Activated T-cell treated with anti-CD3 and anti-CD28 coated beads, Interleukin-2, amount 50 U/mL, for 4 hours (primary cell): ENCODE data around the gene TBC1D32. TPM values are rescaled to one million over a fixed set of nuclear protein-coding genes. Genes with fewer than 3 reads are reported as not detected.
"Not testable (repeated sequence)": the region's sequence is repeated elsewhere in the genome, so short reads cannot be mapped to it uniquely, and the experiment has no call there.

Experiments
- ATAC-seq, 2 donors: fragments of 200-7000 bp; cut with Tn5 transposase; one replicate each; pipeline ENCODE4 v1.10.0; 2021
- DNase-seq: peaks from one replicate; pipeline ENCODE4 v3.0.0-alpha.2; 2020
- H3K27me3 Mint-ChIP-seq: one replicate; pipeline ENCODE4 v1.8.0; 2021; ENCODE audit warnings: low read depth, mixed read lengths
- H3K36me3 Mint-ChIP-seq: one replicate; pipeline ENCODE4 v1.8.0; 2022; ENCODE audit warnings: mixed read lengths; ENCODE audit not compliant: insufficient read depth
- H3K4me1 Mint-ChIP-seq: one replicate; pipeline ENCODE4 v1.8.0; 2021; ENCODE audit warnings: low read depth, mixed read lengths
- H3K4me3 Mint-ChIP-seq: one replicate; pipeline ENCODE4 v1.8.0; 2021; ENCODE audit warnings: mild to moderate bottlenecking, moderate library complexity, mixed read lengths
- H3K9me3 Mint-ChIP-seq: one replicate; pipeline ENCODE4 v1.8.0; 2021; ENCODE audit warnings: mixed read lengths
- total RNA-seq, 3 donors: library from RNA; stranded (reverse); gene quantifications; one replicate each; pipeline ENCODE4 v1.2.1, GENCODE V29; 2021

Gene TBC1D32
- total RNA-seq, 3 donors from 2014 or later: 2.4 to 3.5 (median 3.2) TPM

DNA sequence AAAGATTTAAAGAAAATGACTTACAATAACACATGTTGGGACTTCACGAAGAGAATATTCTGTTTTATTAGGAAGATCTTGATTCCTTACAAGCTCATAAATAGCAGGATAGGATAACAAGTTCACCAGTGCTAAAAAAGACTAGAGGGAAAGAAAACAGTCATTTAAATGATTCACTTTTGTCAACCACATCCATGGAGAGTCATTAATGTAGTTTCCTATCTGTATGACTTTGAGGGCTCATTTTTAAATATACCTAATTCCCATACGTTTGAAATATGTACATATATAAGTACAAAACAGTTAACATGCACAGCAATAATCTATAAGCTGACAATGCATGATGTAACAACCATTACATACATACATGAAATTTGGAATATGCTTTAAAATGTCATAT is 111.1 kb downstream of the TBC1D32 start:
- no peak overlapping the region for H3K4me3 Mint-ChIP-seq
- no peaks in the 10 kb centered on the region for H3K27me3 Mint-ChIP-seq
- H3K4me1 Mint-ChIP-seq: no peaks in the 10 kb centered on the region
- peaks cover 37% of the 10 kb centered on the region for H3K36me3 Mint-ChIP-seq
- DNase-seq: no peak
- no peak for ATAC-seq
- peaks cover 5% of the 10 kb centered on the region for H3K9me3 Mint-ChIP-seq

DNA sequence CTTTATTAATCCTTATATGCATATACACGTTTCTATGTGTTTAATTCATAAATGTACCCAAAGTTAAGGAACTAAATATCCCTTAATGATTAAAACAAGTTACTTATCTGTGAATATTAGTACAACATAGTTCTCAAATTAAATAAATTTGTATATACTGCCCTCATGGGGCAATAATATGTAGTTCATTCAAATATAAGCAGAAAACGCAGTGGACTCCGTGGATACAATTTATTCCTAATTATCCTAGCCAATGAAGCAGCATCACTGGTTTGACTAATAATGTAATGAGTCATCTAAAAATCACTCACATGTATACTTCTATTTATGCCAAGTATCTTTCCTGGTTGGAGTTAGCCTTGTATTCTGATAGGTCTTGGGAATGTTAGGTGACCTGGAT is 111.6 kb downstream of the TBC1D32 start:
- H3K4me1 Mint-ChIP-seq: no peaks in the 10 kb centered on the region
- peaks cover 43% of the 10 kb centered on the region for H3K36me3 Mint-ChIP-seq
- peaks cover 9% of the 10 kb centered on the region for H3K9me3 Mint-ChIP-seq
- no peak overlapping the region for H3K4me3 Mint-ChIP-seq
- ATAC-seq (no peak), DNase-seq (no peak)
- H3K27me3 Mint-ChIP-seq: no peaks in the 10 kb centered on the region

DNA sequence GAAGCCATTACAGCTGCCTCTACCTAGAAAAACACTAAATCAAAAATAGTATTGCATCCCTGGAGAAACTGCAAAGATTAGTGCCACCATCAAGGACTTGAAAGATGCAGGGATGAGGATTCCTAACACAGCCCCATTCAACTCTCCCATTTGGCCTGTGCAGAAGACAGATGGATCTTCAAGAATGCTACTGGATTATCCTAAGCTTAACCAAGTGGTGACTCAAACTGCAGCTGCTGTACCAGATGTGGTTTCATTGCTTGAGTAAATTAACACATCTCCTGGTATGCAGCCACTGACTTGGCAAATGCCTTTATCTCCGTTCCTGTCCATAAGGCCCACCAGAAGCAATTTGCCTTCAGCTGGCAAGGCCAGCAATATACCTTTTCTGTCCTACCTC is 117.4 kb downstream of the TBC1D32 start:
- DNase-seq: no peak
- Mint-ChIP-seq H3K4me3 (no peak overlapping the region), H3K36me3 (peaks cover 78% of the 10 kb centered on the region), H3K27me3 (no peaks in the 10 kb centered on the region), H3K9me3 (peaks cover 31% of the 10 kb centered on the region), H3K4me1 (no peaks in the 10 kb centered on the region)
- no peak for ATAC-seq

DNA sequence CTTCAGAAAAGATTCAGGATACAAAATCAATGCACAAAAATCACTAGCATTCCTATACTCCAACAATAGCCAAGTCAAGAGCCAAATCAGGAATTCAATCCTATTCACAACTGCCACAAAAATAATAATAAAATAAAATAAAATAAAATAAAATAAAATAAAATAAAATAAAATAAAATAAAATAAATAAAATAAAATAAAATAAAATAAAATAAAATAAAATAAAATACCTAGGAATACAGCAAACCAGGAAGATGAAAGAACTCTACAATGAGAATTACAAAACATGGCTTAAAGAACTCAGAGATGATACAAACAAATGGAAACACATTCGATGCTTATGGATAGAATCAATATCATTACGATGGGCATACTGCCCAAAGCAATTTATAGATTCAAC is 120.9 kb downstream of the TBC1D32 start:
- not testable (repeated sequence) for H3K4me1 Mint-ChIP-seq
- H3K9me3 Mint-ChIP-seq: peaks cover 29% of the 10 kb centered on the region

DNA sequence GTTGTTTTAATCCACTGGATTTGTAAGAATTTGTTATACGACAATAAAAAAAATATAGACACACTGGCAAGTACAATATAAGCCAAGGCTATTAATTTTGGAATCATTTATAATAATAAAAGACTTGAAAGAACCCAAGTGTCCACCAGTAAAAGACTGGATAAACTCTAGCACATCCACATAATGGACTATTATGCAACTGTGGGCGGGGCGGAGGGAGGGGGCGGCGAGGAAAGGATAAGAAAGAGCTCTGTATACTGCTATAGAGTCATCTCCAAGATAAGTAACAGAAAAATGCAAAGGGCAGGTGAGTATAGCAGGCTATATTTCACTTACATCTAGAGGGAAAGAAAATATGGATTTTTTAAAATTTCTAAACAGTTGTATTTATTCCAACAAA is 123.3 kb downstream of the TBC1D32 start:
- H3K27me3 Mint-ChIP-seq: no peaks in the 10 kb centered on the region

More for the DNA sequence above, 120.9 kb downstream of the TBC1D32 start:
- not testable (repeated sequence) for DNase-seq, H3K27me3 Mint-ChIP-seq, H3K4me3 Mint-ChIP-seq, ATAC-seq
- peaks cover 60% of the 10 kb centered on the region for H3K36me3 Mint-ChIP-seq

DNA sequence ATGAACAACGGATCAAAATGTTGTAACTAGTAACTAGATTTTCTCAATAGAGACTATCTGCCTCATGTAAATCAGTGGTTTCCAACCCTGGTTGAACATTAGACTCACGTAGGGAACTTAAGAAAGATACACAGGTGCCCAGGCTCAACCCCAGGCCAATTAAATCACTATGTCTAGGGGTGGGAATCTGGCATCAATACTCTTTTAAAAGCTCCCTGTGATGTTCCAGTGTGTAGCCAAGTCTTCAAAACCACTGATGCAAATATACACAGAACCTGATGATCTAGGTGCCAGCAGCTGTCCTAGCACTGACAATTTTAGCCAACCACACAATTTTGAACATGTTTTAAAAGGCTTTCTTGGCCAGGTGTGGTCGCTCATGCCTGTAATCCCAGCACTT is 128.7 kb downstream of the TBC1D32 start:
- Mint-ChIP-seq H3K4me3 (no peak overlapping the region), H3K9me3 (peaks cover 4% of the 10 kb centered on the region), H3K27me3 (no peaks in the 10 kb centered on the region), H3K4me1 (no peaks in the 10 kb centered on the region), H3K36me3 (peaks cover 20% of the 10 kb centered on the region)
- DNase-seq (no peak), ATAC-seq (no peak)

More for the DNA sequence above, 123.3 kb downstream of the TBC1D32 start:
- Mint-ChIP-seq H3K9me3 (peaks cover 16% of the 10 kb centered on the region), H3K4me3 (no peak overlapping the region), H3K4me1 (no peaks in the 10 kb centered on the region), H3K36me3 (peaks cover 43% of the 10 kb centered on the region)
- DNase-seq (no peak), ATAC-seq (no peak)

DNA sequence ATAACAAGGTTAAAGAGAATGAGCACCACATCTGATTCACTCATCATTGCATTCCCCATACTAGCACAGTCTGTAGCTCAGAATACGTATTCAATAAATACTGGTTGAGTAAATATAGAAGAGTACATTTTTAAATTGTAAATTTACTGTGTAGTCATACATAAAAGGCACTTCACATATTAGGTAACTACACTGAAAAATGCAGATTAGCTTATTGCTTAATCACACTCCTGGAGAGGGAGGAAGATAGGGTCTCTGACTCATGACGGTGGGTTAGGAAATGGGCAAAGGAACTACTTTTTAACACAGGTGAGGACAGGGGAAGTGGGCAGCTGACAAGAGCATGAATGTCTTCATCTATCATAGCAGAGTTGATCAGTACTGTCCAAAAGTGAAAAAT is 133.2 kb downstream of the TBC1D32 start:
- no peak for DNase-seq
- Mint-ChIP-seq H3K27me3 (no peaks in the 10 kb centered on the region), H3K9me3 (no peaks in the 10 kb centered on the region), H3K4me3 (no peak overlapping the region), H3K36me3 (peaks cover 27% of the 10 kb centered on the region), H3K4me1 (no peaks in the 10 kb centered on the region)
- ATAC-seq: no peak

DNA sequence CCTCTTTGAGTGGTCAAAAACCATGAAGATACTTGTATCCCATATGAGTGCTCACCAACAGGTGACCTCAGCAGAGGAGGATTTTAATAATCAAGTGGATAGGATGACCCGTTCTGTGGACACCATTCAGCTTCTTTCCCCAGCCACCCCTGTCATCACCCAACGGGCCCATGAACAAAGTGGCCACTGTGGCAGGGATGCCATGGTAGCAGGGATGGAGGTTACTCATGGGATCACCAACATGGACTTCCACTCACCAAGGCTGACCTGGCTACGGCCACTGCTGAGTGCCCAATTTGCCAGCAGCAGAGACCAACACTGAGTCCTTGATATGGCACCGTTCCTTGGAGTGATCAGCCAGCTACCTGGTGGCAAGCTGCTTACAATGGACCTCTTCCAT is 138.2 kb downstream of the TBC1D32 start:
- H3K4me3 Mint-ChIP-seq, DNase-seq, H3K4me1 Mint-ChIP-seq, ATAC-seq, H3K27me3 Mint-ChIP-seq, H3K9me3 Mint-ChIP-seq: not testable (repeated sequence)
- peaks cover 36% of the 10 kb centered on the region for H3K36me3 Mint-ChIP-seq

DNA sequence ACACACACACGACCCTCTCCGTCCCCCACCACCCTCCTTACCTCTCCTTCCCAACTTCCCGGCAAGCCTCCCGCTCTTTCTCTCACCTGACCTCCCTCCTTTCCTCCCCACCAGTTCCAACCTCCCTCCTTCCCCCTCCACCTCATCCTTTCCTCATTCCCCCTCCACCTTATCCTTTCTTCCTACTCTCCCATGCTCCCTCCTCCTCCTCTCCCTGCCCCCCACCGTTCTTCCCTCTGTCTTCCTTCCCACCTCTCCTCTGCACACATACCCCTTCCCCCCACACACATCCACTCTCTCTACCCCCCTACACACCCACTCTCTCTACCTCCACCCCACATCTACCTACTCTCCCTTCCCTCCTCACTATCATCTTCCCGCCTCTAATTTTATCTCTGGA is 144.2 kb downstream of the TBC1D32 start:
- no peak for DNase-seq

DNA sequence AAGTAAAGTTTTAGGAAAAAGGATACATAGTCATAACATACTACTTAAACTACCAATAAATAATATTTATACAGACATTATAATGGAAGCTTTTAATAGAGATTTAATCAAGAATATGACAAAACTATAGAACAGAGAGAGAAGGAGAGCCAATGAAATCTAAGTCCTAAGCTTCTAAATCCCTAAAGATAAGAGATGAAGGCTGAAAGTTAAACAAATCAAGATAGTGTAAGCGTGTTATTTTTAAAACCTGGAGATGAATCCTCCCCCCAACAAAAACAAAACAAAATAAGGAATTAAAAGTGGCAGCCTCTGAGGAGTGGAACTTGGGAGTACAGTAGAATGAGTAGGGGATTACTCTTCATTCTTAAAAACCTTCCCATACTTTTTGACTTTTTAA is 145.9 kb downstream of the TBC1D32 start:
- Mint-ChIP-seq H3K27me3 (no peaks in the 10 kb centered on the region), H3K9me3 (no peaks in the 10 kb centered on the region), H3K4me3 (no peak overlapping the region), H3K36me3 (peaks cover 13% of the 10 kb centered on the region), H3K4me1 (no peaks in the 10 kb centered on the region)
- ATAC-seq (no peak), DNase-seq (no peak)

More for the DNA sequence above, 144.2 kb downstream of the TBC1D32 start:
- Mint-ChIP-seq H3K36me3 (peaks cover 13% of the 10 kb centered on the region), H3K27me3 (no peaks in the 10 kb centered on the region), H3K4me3 (no peak overlapping the region), H3K9me3 (no peaks in the 10 kb centered on the region), H3K4me1 (no peaks in the 10 kb centered on the region)
- no peak for ATAC-seq

DNA sequence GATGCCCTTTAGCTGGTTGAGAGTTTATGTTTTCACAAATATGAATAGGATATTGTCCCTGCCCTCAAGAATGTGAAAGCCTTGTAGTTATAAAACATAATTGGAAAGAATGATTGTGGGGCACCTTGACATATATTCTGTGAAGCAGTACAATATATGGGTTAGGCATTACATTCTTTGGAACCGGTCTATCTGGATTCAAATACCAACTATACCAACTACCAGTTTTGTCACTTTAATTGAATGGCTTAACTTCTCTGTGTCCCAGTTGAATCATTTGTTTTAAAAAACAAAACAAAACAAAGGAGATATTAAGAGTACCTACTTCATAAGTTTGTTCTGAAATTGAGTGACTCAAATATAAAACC is 146.5 kb downstream of the TBC1D32 start:
- no peaks in the 10 kb centered on the region for H3K9me3 Mint-ChIP-seq
- no peak overlapping the region for H3K4me3 Mint-ChIP-seq
- ATAC-seq: no peak
- H3K27me3 Mint-ChIP-seq: no peaks in the 10 kb centered on the region
- DNase-seq: no peak
- peaks cover 9% of the 10 kb centered on the region for H3K36me3 Mint-ChIP-seq
- H3K4me1 Mint-ChIP-seq: no peaks in the 10 kb centered on the region

DNA sequence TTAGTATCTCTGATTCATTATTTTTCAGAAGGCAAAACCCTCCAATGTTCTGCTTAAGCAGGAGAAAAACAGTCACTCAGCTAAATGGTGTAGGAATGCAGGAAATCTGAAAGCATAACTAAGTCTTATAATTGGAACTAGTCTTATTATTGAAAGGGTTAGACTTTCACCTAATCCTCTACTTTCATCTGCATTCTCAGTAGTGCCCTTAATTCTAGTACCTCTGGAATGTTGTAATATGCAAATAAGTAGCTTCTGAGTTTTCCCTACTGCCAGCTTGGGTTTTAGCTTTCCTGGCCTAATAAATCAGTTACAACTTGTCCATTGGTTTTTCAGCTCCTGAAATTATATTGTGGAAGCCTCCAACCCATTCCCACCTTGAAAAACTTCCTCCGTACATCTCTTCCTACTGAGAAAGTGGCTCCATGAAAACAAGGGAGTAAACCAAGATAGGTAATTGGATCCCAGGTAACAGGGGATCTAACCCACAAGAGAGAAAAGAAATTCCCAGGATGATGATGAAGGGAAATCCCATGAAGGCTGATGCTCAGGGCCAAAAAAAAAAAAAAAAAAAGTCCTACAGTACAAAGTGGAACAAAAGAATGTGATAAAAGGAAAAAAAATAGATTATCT is 147.0 kb downstream of the TBC1D32 start:
- no peaks in the 10 kb centered on the region for H3K27me3 Mint-ChIP-seq
- ATAC-seq (no peak), DNase-seq (no peak)
- no peak overlapping the region for H3K4me3 Mint-ChIP-seq
- H3K36me3 Mint-ChIP-seq: peaks cover 4% of the 10 kb centered on the region
- no peaks in the 10 kb centered on the region for H3K4me1 Mint-ChIP-seq
- no peaks in the 10 kb centered on the region for H3K9me3 Mint-ChIP-seq

DNA sequence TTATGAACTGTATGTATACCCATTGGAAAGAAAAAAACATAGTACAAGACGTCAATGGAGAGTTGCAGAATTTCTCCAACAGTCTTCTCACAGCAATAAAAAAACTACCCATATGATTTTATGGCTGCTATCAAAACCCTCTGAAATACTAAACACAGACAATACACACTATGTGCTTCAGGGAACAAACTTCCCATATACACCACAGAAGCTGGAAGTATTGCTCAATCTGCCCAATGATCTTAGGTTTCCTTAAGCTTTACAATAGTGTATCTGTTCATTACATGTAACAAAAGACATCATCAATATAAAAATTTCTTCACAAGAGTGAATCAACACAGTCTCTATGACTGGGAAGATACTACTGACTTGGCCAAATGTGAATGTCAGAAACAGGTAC is 150.5 kb downstream of the TBC1D32 start:
- DNase-seq (no peak), ATAC-seq (no peak)
- Mint-ChIP-seq H3K9me3 (peaks cover 8% of the 10 kb centered on the region), H3K4me3 (no peak overlapping the region), H3K4me1 (no peaks in the 10 kb centered on the region), H3K27me3 (no peaks in the 10 kb centered on the region), H3K36me3 (peaks cover 15% of the 10 kb centered on the region)

DNA sequence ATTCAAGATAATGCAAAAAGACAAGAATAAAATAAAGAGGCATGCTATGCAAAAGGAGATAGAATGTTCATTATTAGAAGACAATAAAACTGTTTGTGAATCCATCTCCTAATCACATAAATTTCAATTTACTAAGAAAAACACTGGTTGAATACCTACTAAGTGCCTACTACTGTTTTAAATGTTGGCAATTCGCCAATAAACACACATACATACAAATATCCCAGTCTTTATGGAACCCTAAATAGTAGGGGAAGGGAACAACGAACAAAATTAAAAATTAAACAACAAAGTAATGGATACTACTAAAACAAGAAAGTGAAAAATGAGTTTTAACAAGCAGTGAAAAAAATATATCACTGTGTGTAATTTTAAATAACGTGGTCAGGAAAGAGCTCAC is 158.5 kb downstream of the TBC1D32 start:
- no peak for ATAC-seq
- no peak overlapping the region for H3K4me3 Mint-ChIP-seq

DNA sequence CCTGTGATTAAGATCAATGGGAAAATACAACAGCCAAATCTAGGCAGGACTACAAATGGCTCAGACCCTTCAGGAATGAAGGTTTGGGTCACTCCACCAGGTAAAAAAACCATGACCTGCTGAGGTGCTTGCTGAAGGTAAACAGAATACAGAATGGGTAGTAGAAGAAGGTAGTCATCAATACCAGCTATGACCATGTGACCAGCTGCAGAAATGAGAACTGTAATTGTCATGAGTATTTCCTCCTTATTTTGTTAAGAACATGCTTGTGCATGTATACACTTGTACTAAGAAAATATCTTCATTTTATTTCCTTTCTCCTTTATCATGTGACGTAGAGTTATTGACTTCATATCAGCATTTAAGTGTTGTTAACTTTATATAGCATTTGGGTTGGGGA is 161.8 kb downstream of the TBC1D32 start:
- not testable (repeated sequence) for H3K4me3 Mint-ChIP-seq, H3K27me3 Mint-ChIP-seq, H3K9me3 Mint-ChIP-seq, ATAC-seq, DNase-seq, H3K4me1 Mint-ChIP-seq
- H3K36me3 Mint-ChIP-seq: peaks cover 16% of the 10 kb centered on the region

More for the DNA sequence above, 158.5 kb downstream of the TBC1D32 start:
- H3K4me1 Mint-ChIP-seq: no peaks in the 10 kb centered on the region
- H3K9me3 Mint-ChIP-seq: peaks cover 8% of the 10 kb centered on the region
- H3K36me3 Mint-ChIP-seq: peaks cover 31% of the 10 kb centered on the region
- no peaks in the 10 kb centered on the region for H3K27me3 Mint-ChIP-seq
- DNase-seq: no peak

DNA sequence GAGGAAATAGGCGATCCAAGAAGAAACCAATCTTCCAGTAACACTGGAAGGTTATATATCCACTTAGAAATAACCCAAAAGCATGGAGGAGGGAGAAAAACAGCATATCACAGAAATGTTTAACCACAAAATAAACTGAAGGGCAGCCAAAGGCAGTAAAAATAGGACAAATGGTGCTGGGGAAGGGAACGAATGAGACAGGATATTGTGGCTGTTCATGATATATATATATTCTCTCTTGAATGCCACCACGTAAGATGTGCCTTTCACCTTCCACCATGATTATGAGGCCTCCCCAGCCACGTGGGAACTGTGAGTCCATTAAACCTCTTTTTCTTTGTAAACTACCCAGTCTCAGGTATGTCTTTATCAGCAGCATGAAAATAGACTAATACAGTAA is 162.4 kb downstream of the TBC1D32 start:
- Mint-ChIP-seq H3K4me3 (no peak overlapping the region), H3K36me3 (peaks cover 12% of the 10 kb centered on the region), H3K4me1 (no peaks in the 10 kb centered on the region), H3K27me3 (no peaks in the 10 kb centered on the region), H3K9me3 (peaks cover 4% of the 10 kb centered on the region)
- DNase-seq: no peak
- no peak for ATAC-seq
